OCI-LY3 (cell line): ENCODE results near the gene TNFRSF9.

ENCODE experiments used
- CTCF ChIP-seq: fragments of 200-600, 300-600 bp; sonication (generic); IDR thresholded peaks from 2 replicates; pipeline ENCODE4 v1.5.1; 2014; ENCODE audit warnings: antibody characterized with exemption, low read length, low read depth
- EZH2phosphoT487 ChIP-seq: fragments of 200-600 bp; shearing (Covaris generic); IDR thresholded peaks from 2 replicates; pipeline ENCODE4 v1.6.1; 2018; ENCODE audit warnings: antibody characterized with exemption, mixed run types, low read depth

GRCh38 chr1:7938070-7938469 is 2.6 kb downstream of the TNFRSF9 start:
- TF ChIP-seq CTCF (no peak), EZH2phosphoT487 (no peak)
